SK-N-SH treated with all-trans-retinoic acid at 6 μM for 48 hours (cell line): ENCODE data around the gene SMYD3.

ENCODE experiments used
- ARNTL ChIP-seq: fragments of 450-650 bp; formaldehyde crosslinking; IDR thresholded peaks from 2 replicates; pipeline ENCODE4 v1.5.0; 2020; ENCODE audit warnings: low read depth, mild to moderate bottlenecking, moderate library complexity, borderline replicate concordance
- CREB5 ChIP-seq: fragments of 250-450 bp; sonication (Bioruptor Pico); IDR thresholded peaks from 2 replicates; pipeline ENCODE4 v1.5.1; 2020; ENCODE audit warnings: low read depth, mild to moderate bottlenecking, moderate library complexity
- CSRNP3 ChIP-seq: fragments of 250-450 bp; sonication (Bioruptor Pico); IDR thresholded peaks from 2 replicates; pipeline ENCODE4 v1.5.1; 2021; ENCODE audit warnings: mild to moderate bottlenecking, moderate library complexity
- OSR1 ChIP-seq: fragments of 250-450 bp; sonication (Bioruptor Pico); IDR thresholded peaks from 2 replicates; pipeline ENCODE4 v1.8.0; 2022; ENCODE audit warnings: moderate library complexity, mild to moderate bottlenecking, inconsistent platforms
- SNAI2 ChIP-seq: fragments of 250-450 bp; sonication (Bioruptor Pico); IDR thresholded peaks from 2 replicates; pipeline ENCODE4 v1.5.0; 2020; ENCODE audit warnings: mild to moderate bottlenecking, moderate library complexity
- ZFP30 ChIP-seq: fragments of 450-650 bp; formaldehyde crosslinking; IDR thresholded peaks from 2 replicates; pipeline ENCODE4 v1.5.0; 2022; ENCODE audit warnings: mild to moderate bottlenecking, moderate library complexity
- ZNF8 ChIP-seq: fragments of 450-650 bp; formaldehyde crosslinking; IDR thresholded peaks from 2 replicates; pipeline ENCODE4 v1.5.0; 2020; ENCODE audit warnings: mild to moderate bottlenecking, moderate library complexity

GRCh38 chr1:246338098-246338497 is 169.0 kb downstream of the SMYD3 start:
- TF ChIP-seq ZNF8 (no peak), CREB5 (CRISPR knock-in tag) (no peak), CSRNP3 (CRISPR knock-in tag) (no peak), ZFP30 (no peak), ARNTL (CRISPR knock-in tag) (no peak), OSR1 (CRISPR knock-in tag) (no peak), SNAI2 (CRISPR knock-in tag) (no peak)
